Fibroblast of villous mesenchyme (primary cell): ENCODE measurements around the gene CD2AP. TPM values are rescaled to one million over a fixed set of nuclear protein-coding genes. Genes with fewer than 3 reads are reported as not detected.
"Not testable (repeated sequence)": the region's sequence is repeated elsewhere in the genome, so short reads cannot be mapped to it uniquely, and the experiment has no call there.

ENCODE experiments used
- DNase-seq: peaks from one replicate; pipeline ENCODE4 v3.0.0-alpha.2; 2010; ENCODE audit warnings: low read depth
- H3K4me3 ChIP-seq: 2 replicates; pipeline ENCODE4 v1.5.1; 2011; ENCODE audit warnings: low read depth, mild to moderate bottlenecking, low read length
- total RNA-seq: library from RNA; depleted of rRNA; stranded (reverse); fragments of >200 nt; gene quantifications from 2 replicates; pipeline ENCODE4 v1.2.3, GENCODE V29; 2012
- TF ChIP-seq, protein P1 (sequence below): IDR thresholded peaks from 2 replicates; pipeline ENCODE4 v1.5.1; 2012; ENCODE audit warnings: low read depth, mild to moderate bottlenecking, low read length; ENCODE audit not compliant: insufficient read depth

Gene CD2AP
- total RNA-seq, 1 donor: 41.0 TPM

DNA sequence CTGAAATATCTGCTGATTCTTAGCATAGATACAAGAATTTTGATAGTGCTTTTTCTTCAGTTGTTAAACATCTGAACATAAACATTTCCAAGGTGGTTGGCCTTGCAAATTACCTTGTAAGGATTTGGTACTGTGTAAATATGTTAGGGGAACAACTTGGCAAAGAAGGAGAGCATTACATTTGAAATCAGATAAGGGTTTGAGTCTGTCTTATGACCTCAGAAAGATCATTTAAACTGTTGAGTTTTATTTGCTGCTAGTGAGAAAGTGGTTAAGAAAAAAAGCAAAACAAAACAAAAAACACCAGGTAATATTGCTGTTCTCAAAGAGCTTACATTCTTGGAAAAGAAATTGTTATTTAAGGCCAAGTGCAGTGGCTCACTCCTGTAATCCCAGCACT is 56.5 kb downstream of the CD2AP start:
- no peak for DNase-seq
- TF ChIP-seq, protein P1, sequence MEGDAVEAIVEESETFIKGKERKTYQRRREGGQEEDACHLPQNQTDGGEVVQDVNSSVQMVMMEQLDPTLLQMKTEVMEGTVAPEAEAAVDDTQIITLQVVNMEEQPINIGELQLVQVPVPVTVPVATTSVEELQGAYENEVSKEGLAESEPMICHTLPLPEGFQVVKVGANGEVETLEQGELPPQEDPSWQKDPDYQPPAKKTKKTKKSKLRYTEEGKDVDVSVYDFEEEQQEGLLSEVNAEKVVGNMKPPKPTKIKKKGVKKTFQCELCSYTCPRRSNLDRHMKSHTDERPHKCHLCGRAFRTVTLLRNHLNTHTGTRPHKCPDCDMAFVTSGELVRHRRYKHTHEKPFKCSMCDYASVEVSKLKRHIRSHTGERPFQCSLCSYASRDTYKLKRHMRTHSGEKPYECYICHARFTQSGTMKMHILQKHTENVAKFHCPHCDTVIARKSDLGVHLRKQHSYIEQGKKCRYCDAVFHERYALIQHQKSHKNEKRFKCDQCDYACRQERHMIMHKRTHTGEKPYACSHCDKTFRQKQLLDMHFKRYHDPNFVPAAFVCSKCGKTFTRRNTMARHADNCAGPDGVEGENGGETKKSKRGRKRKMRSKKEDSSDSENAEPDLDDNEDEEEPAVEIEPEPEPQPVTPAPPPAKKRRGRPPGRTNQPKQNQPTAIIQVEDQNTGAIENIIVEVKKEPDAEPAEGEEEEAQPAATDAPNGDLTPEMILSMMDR: no peak
- H3K4me3 ChIP-seq: no peak overlapping the region

- H3K4me3 ChIP-seq: no peak overlapping the region
- DNase-seq: no peak
- TF ChIP-seq, protein P1: no peak
These were observed 58.0 kb downstream of the CD2AP start for GRCh38 chr6:47535316-47536225.

GRCh38 chr6:47536816-47537401 is 59.3 kb downstream of the CD2AP start:
- no peak overlapping the region for H3K4me3 ChIP-seq
- no peak for DNase-seq
- TF ChIP-seq, protein P1: no peak

GRCh38 chr6:47545223-47545622 is 67.6 kb downstream of the CD2AP start:
- DNase-seq: no peak
- TF ChIP-seq, protein P1: no peak
- H3K4me3 ChIP-seq: no peak overlapping the region

- DNase-seq: no peak
- TF ChIP-seq, protein P1: no peak
- no peak overlapping the region for H3K4me3 ChIP-seq
These were observed 74.1 kb downstream of the CD2AP start for GRCh38 chr6:47551670-47552069.

- no peak for DNase-seq
- TF ChIP-seq, protein P1: no peak
- H3K4me3 ChIP-seq: no peak overlapping the region
These were observed 74.7 kb downstream of the CD2AP start for GRCh38 chr6:47552319-47552718.

- not testable (repeated sequence) for DNase-seq, H3K4me3 ChIP-seq
These were observed 75.7 kb downstream of the CD2AP start for GRCh38 chr6:47553243-47553642.

GRCh38 chr6:47556459-47556858 is 78.9 kb downstream of the CD2AP start:
- not testable (repeated sequence) for DNase-seq, H3K4me3 ChIP-seq
